ENCODE results near the gene GALNT18. TPM values are rescaled to one million over a fixed set of nuclear protein-coding genes. Genes with fewer than 3 reads are reported as not detected.

Gene GALNT18
- total and polyA plus RNA-seq, 4 donors, result 9.8 to 20.1 (median 12.8) TPM

- peak in 3 of 6 donors; percentile 35 to 88 (median 72) for DNase-seq (ENCODE audit: low read depth in 4 of 6, low spot score in 6 of 6)
- Histone ChIP-seq H3K4me1 (ENCODE audit: control insufficient read depth, insufficient read depth, low read length) (peaks cover 11% of the 10 kb centered on the region), H3K4me3 (ENCODE audit: low read depth, low read length) (no peak overlapping the region)
These were observed 378.0 kb downstream of the GALNT18 start for GRCh38 chr11:11243590-11244469.

GRCh38 chr11:11243209-11243589 is 378.6 kb downstream of the GALNT18 start:
- H3K9me3 ChIP-seq (ENCODE audit: control insufficient read depth, insufficient read depth, low read length), result no peaks in the 10 kb centered on the region
- no peaks in the 10 kb centered on the region for H3K36me3 ChIP-seq (ENCODE audit: control insufficient read depth, insufficient read depth, low read length)
- peaks cover 11% of the 10 kb centered on the region for H3K4me1 ChIP-seq (ENCODE audit: control insufficient read depth, insufficient read depth, low read length)
- 53% methylated on average over 3 of the region's 6 CpGs for WGBS (ENCODE audit: insufficient coverage)
- no peaks in the 10 kb centered on the region for H3K27me3 ChIP-seq (ENCODE audit: control insufficient read depth, insufficient read depth, low read length)
- peak overlapping the region; percentile 49 for H3K27ac ChIP-seq (ENCODE audit: low read depth, low read length)
- no peak overlapping the region for H3K4me3 ChIP-seq (ENCODE audit: low read depth, low read length)
- DNase-seq (ENCODE audit: low read depth in 4 of 6, low spot score in 6 of 6), result peak in 1 of 6 donors; percentile 23

More at GRCh38 chr11:11243590-11244469, 378.0 kb downstream of the GALNT18 start:
- H3K27me3 ChIP-seq (ENCODE audit: control insufficient read depth, insufficient read depth, low read length), result no peaks in the 10 kb centered on the region
- H3K9me3 ChIP-seq (ENCODE audit: control insufficient read depth, insufficient read depth, low read length), result no peaks in the 10 kb centered on the region
- H3K27ac ChIP-seq (ENCODE audit: low read depth, low read length), result peak overlapping the region; percentile 49
- H3K36me3 ChIP-seq (ENCODE audit: control insufficient read depth, insufficient read depth, low read length), result no peaks in the 10 kb centered on the region
- 28% methylated on average over 6 of the region's 9 CpGs for WGBS (ENCODE audit: insufficient coverage)

GRCh38 chr11:11241284-11241683 is 380.5 kb downstream of the GALNT18 start:
- no peak overlapping the region for H3K4me3 ChIP-seq (ENCODE audit: low read depth, low read length)
- no peaks in the 10 kb centered on the region for H3K9me3 ChIP-seq (ENCODE audit: control insufficient read depth, insufficient read depth, low read length)
- DNase-seq (ENCODE audit: low read depth in 4 of 6, low spot score in 6 of 6), result no peak
- H3K27me3 ChIP-seq (ENCODE audit: control insufficient read depth, insufficient read depth, low read length), result no peaks in the 10 kb centered on the region
- H3K36me3 ChIP-seq (ENCODE audit: control insufficient read depth, insufficient read depth, low read length), result no peaks in the 10 kb centered on the region
- no peak overlapping the region for H3K27ac ChIP-seq (ENCODE audit: low read depth, low read length)
- peaks cover 11% of the 10 kb centered on the region for H3K4me1 ChIP-seq (ENCODE audit: control insufficient read depth, insufficient read depth, low read length)
- WGBS (ENCODE audit: insufficient coverage), result no CpG with 5 or more reads among the region's 2 CpGs

GRCh38 chr11:11239959-11240358 is 381.8 kb downstream of the GALNT18 start:
- Histone ChIP-seq H3K36me3 (ENCODE audit: control insufficient read depth, insufficient read depth, low read length) (no peaks in the 10 kb centered on the region), H3K4me1 (ENCODE audit: control insufficient read depth, insufficient read depth, low read length) (peaks cover 11% of the 10 kb centered on the region), H3K4me3 (ENCODE audit: low read depth, low read length) (no peak overlapping the region), H3K27ac (ENCODE audit: low read depth, low read length) (no peak overlapping the region), H3K9me3 (ENCODE audit: control insufficient read depth, insufficient read depth, low read length) (no peaks in the 10 kb centered on the region), H3K27me3 (ENCODE audit: control insufficient read depth, insufficient read depth, low read length) (no peaks in the 10 kb centered on the region)
- no peak for DNase-seq (ENCODE audit: low read depth in 4 of 6, low spot score in 6 of 6)
- no CpG with 5 or more reads among the region's 1 CpG for WGBS (ENCODE audit: insufficient coverage)

GRCh38 chr11:11237070-11237832 is 384.6 kb downstream of the GALNT18 start:
- Histone ChIP-seq H3K4me1 (ENCODE audit: control insufficient read depth, insufficient read depth, low read length) (no peaks in the 10 kb centered on the region), H3K4me3 (ENCODE audit: low read depth, low read length) (no peak overlapping the region), H3K27me3 (ENCODE audit: control insufficient read depth, insufficient read depth, low read length) (peaks cover 4% of the 10 kb centered on the region), H3K9me3 (ENCODE audit: control insufficient read depth, insufficient read depth, low read length) (no peaks in the 10 kb centered on the region), H3K36me3 (ENCODE audit: control insufficient read depth, insufficient read depth, low read length) (no peaks in the 10 kb centered on the region), H3K27ac (ENCODE audit: low read depth, low read length) (no peak overlapping the region)
- no peak for DNase-seq (ENCODE audit: low read depth in 4 of 6, low spot score in 6 of 6)
- WGBS (ENCODE audit: insufficient coverage), result 76% methylated on average over 4 of the region's 7 CpGs

GRCh38 chr11:11236498-11237059 is 385.2 kb downstream of the GALNT18 start:
- Histone ChIP-seq H3K4me1 (ENCODE audit: control insufficient read depth, insufficient read depth, low read length) (no peaks in the 10 kb centered on the region), H3K36me3 (ENCODE audit: control insufficient read depth, insufficient read depth, low read length) (no peaks in the 10 kb centered on the region), H3K9me3 (ENCODE audit: control insufficient read depth, insufficient read depth, low read length) (no peaks in the 10 kb centered on the region), H3K27me3 (ENCODE audit: control insufficient read depth, insufficient read depth, low read length) (peaks cover 6% of the 10 kb centered on the region), H3K4me3 (ENCODE audit: low read depth, low read length) (no peak overlapping the region), H3K27ac (ENCODE audit: low read depth, low read length) (no peak overlapping the region)
- peak in 1 of 6 donors; percentile 48 for DNase-seq (ENCODE audit: low read depth in 4 of 6, low spot score in 6 of 6)
- no CpG with 5 or more reads among the region's 4 CpGs for WGBS (ENCODE audit: insufficient coverage)

GRCh38 chr11:11231763-11232162 is 390.0 kb downstream of the GALNT18 start:
- WGBS (ENCODE audit: insufficient coverage), result 89% methylated on average over 3 of the region's 5 CpGs
- H3K9me3 ChIP-seq (ENCODE audit: control insufficient read depth, insufficient read depth, low read length), result no peaks in the 10 kb centered on the region
- H3K36me3 ChIP-seq (ENCODE audit: control insufficient read depth, insufficient read depth, low read length), result no peaks in the 10 kb centered on the region
- no peak overlapping the region for H3K27ac ChIP-seq (ENCODE audit: low read depth, low read length)
- DNase-seq (ENCODE audit: low read depth in 4 of 6, low spot score in 6 of 6), result no peak
- peaks cover 6% of the 10 kb centered on the region for H3K4me1 ChIP-seq (ENCODE audit: control insufficient read depth, insufficient read depth, low read length)
- no peak overlapping the region for H3K4me3 ChIP-seq (ENCODE audit: low read depth, low read length)
- H3K27me3 ChIP-seq (ENCODE audit: control insufficient read depth, insufficient read depth, low read length), result peaks cover 14% of the 10 kb centered on the region

- no peak overlapping the region for H3K27ac ChIP-seq (ENCODE audit: low read depth, low read length)
- no peaks in the 10 kb centered on the region for H3K36me3 ChIP-seq (ENCODE audit: control insufficient read depth, insufficient read depth, low read length)
- WGBS (ENCODE audit: insufficient coverage), result 58% methylated on average over 7 of the region's 7 CpGs
- H3K4me1 ChIP-seq (ENCODE audit: control insufficient read depth, insufficient read depth, low read length), result peaks cover 6% of the 10 kb centered on the region
- DNase-seq (ENCODE audit: low read depth in 4 of 6, low spot score in 6 of 6), result no peak
- peaks cover 14% of the 10 kb centered on the region for H3K27me3 ChIP-seq (ENCODE audit: control insufficient read depth, insufficient read depth, low read length)
- H3K4me3 ChIP-seq (ENCODE audit: low read depth, low read length), result no peak overlapping the region
- H3K9me3 ChIP-seq (ENCODE audit: control insufficient read depth, insufficient read depth, low read length), result no peaks in the 10 kb centered on the region
These were observed 390.8 kb downstream of the GALNT18 start for GRCh38 chr11:11230802-11231562.

- H3K4me3 ChIP-seq (ENCODE audit: low read depth, low read length), result no peak overlapping the region
- no peak overlapping the region for H3K27ac ChIP-seq (ENCODE audit: low read depth, low read length)
- H3K27me3 ChIP-seq (ENCODE audit: control insufficient read depth, insufficient read depth, low read length), result peaks cover 14% of the 10 kb centered on the region
- H3K4me1 ChIP-seq (ENCODE audit: control insufficient read depth, insufficient read depth, low read length), result peaks cover 6% of the 10 kb centered on the region
- no peaks in the 10 kb centered on the region for H3K9me3 ChIP-seq (ENCODE audit: control insufficient read depth, insufficient read depth, low read length)
- H3K36me3 ChIP-seq (ENCODE audit: control insufficient read depth, insufficient read depth, low read length), result no peaks in the 10 kb centered on the region
- WGBS (ENCODE audit: insufficient coverage), result 100% methylated on average over 1 of the region's 1 CpG
- DNase-seq (ENCODE audit: low read depth in 4 of 6, low spot score in 6 of 6), result no peak
These were observed 391.7 kb downstream of the GALNT18 start for GRCh38 chr11:11230087-11230486.

All from spinal cord (tissue), 10 donors.